Measurements from ENCODE around the gene SLC45A2.

- TF ChIP-seq CTCF (IDR thresholded peaks at IDR 0.05) (no peak), POLR2A (IDR thresholded peaks at IDR 0.05) (no peak)
Measured at GRCh38 chr5:34014626-34015025, 30.1 kb upstream of the SLC45A2 start.

All from Peyer's patch (tissue), 4 donors.